ENCODE results near the gene GPR161. TPM values are rescaled to one million over a fixed set of nuclear protein-coding genes. Genes with fewer than 3 reads are reported as not detected.

Gene GPR161
- total RNA-seq, 1 experiment from 2014 or later: 11.8 TPM

DNA sequence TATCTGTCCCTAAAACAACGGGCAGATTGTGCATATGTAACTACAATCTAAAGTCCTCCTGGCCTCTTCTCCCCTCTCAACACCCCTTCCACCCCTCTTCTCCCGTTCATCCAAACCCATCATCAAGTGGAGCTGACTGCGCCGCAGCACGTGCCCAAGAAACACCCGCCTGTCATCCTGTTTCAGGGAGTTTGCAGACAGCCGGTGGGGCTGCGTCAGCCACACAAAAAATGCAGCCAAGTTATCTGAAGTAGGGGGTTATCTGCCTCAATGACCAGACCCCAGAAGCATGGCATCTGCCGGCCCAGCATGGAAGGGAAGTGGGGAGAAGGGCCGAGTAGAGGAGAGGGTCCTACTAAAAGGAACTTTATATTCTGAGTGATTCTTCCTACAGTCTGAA lies 49.0 kb downstream of the GPR161 start:
- H3K27me3 ChIP-seq (ENCODE audit: low read length): no peaks in the 10 kb centered on the region
- no peak overlapping the region for H3K4me3 ChIP-seq (ENCODE audit: low read length)
- no peaks in the 10 kb centered on the region for H3K9me2 ChIP-seq (replicated peaks; ENCODE audit: low read length)
- peaks cover 17% of the 10 kb centered on the region for H3K4me1 ChIP-seq (ENCODE audit: insufficient read depth, low read length)
- no peak overlapping the region for H3K9ac ChIP-seq (ENCODE audit: low read length)
- intact Hi-C loops (cut with micrococcal nuclease): loop anchor here (1.0 to 5.0 kb wide), 2 partner anchors 19 to 60 kb away; no protein-coding TSS in a partner anchor
- H3K4me2 ChIP-seq (ENCODE audit: low read length): no peak overlapping the region
- H2AFZ ChIP-seq (ENCODE audit: low read length): no peak overlapping the region
- H3K9me3 ChIP-seq (ENCODE audit: low read length): no peaks in the 10 kb centered on the region
- no peaks in the 10 kb centered on the region for H3F3A ChIP-seq (ENCODE audit: low read length, unreplicated experiment)
- DNase-seq (no peak), ATAC-seq (no peak)
- no peaks in the 10 kb centered on the region for H4K20me1 ChIP-seq (ENCODE audit: low read length)
- POLR2A ChIA-PET (ENCODE audit: unreplicated experiment): no interaction called here
- no peak for TF ChIP-seq EZH2phosphoT487 (IDR thresholded peaks at IDR 0.05; ENCODE audit: borderline replicate concordance, low read length)
- no peak for TF ChIP-seq EZH2 (IDR thresholded peaks at IDR 0.05; ENCODE audit: low read length, unreplicated experiment)
- TF ChIP-seq, protein P1, sequence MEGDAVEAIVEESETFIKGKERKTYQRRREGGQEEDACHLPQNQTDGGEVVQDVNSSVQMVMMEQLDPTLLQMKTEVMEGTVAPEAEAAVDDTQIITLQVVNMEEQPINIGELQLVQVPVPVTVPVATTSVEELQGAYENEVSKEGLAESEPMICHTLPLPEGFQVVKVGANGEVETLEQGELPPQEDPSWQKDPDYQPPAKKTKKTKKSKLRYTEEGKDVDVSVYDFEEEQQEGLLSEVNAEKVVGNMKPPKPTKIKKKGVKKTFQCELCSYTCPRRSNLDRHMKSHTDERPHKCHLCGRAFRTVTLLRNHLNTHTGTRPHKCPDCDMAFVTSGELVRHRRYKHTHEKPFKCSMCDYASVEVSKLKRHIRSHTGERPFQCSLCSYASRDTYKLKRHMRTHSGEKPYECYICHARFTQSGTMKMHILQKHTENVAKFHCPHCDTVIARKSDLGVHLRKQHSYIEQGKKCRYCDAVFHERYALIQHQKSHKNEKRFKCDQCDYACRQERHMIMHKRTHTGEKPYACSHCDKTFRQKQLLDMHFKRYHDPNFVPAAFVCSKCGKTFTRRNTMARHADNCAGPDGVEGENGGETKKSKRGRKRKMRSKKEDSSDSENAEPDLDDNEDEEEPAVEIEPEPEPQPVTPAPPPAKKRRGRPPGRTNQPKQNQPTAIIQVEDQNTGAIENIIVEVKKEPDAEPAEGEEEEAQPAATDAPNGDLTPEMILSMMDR (conservative IDR thresholded peaks at IDR 0.05; ENCODE audit: low read depth, low read length): no peak
- H3K79me2 ChIP-seq (ENCODE audit: low read length): no peaks in the 10 kb centered on the region
- CTCF ChIA-PET: interaction anchor here (0.6 kb wide), 1 partner anchor 371 kb away, joined by 5 read pairs; no protein-coding TSS in a partner anchor
- no TSS peak for BruUV-seq (replicated peaks)
- no peaks in the 10 kb centered on the region for H3K36me3 ChIP-seq (ENCODE audit: low read depth, low read length)
- no peak overlapping the region for H3K27ac ChIP-seq (ENCODE audit: low read length)

DNA sequence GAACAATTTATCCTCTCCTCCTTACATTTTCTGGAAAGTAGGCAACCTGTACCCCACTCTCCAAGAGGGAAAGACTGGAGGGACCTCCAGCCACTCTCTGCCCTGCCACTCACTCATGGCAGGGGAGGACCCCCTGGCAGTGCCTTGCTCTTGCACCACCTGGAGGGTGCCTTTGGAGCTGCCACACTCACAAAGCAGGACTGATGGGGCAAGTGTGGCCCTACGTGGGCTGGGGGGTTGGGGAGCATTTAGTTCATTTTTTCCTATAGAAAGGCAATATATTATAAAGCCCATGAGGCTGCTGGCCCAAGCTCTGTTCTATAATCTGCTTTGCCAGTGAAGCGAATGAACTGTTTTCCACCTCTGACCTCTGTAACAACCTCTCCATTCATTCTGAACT lies 50.3 kb downstream of the GPR161 start:
- TF ChIP-seq, protein P1 (conservative IDR thresholded peaks at IDR 0.05; ENCODE audit: low read depth, low read length): peak; percentile 24; the same call in 1 of the 2 replicates
- TF ChIP-seq EZH2phosphoT487 (IDR thresholded peaks at IDR 0.05; ENCODE audit: borderline replicate concordance, low read length): no peak
- H3K4me1 ChIP-seq (ENCODE audit: insufficient read depth, low read length): peaks cover 17% of the 10 kb centered on the region
- DNase-seq: no peak
- H2AFZ ChIP-seq (ENCODE audit: low read length): no peak overlapping the region
- H3K4me2 ChIP-seq (ENCODE audit: low read length): no peak overlapping the region
- no peaks in the 10 kb centered on the region for H3K9me3 ChIP-seq (ENCODE audit: low read length)
- H3K9ac ChIP-seq (ENCODE audit: low read length): no peak overlapping the region
- ChIA-PET CTCF (no interaction called here), POLR2A (ENCODE audit: unreplicated experiment) (no interaction called here)
- no peak overlapping the region for H3K27ac ChIP-seq (ENCODE audit: low read length)
- H3K4me3 ChIP-seq (ENCODE audit: low read length): no peak overlapping the region
- H3K36me3 ChIP-seq (ENCODE audit: low read depth, low read length): no peaks in the 10 kb centered on the region
- no peaks in the 10 kb centered on the region for H3K9me2 ChIP-seq (replicated peaks; ENCODE audit: low read length)
- H3K79me2 ChIP-seq (ENCODE audit: low read length): no peaks in the 10 kb centered on the region
- no peaks in the 10 kb centered on the region for H3K27me3 ChIP-seq (ENCODE audit: low read length)
- intact Hi-C loops (cut with micrococcal nuclease): loop anchor here (5.0 kb wide), 1 partner anchor 61 kb away; no protein-coding TSS in a partner anchor
- no TSS peak for BruUV-seq (replicated peaks)
- no peaks in the 10 kb centered on the region for H4K20me1 ChIP-seq (ENCODE audit: low read length)
- ATAC-seq: no peak
- H3F3A ChIP-seq (ENCODE audit: low read length, unreplicated experiment): no peaks in the 10 kb centered on the region

DNA sequence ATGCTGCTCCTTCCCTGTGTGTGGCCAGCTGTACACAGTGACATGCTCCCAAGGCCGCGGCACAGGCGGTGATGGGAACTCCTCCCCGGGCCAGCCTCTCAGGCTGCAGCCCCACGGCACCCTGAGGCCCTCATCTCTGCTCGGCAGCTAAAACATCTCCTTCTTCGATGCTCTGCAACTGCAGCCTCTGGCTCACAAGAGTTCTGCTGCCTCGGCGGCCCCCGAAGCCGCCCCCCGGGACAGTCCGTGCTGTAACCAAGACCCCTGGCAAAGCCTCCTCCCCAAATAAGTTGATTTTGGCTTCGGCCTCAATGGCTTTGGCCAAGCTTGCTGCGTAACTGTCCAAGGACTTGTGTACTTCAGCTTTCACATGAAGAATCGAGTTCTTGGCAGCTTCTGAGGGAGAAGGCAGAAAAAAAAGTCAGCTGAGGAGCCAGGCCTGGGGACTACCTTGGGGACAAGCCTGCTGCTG lies 51.3 kb downstream of the GPR161 start:
- H3K36me3 ChIP-seq (ENCODE audit: low read depth, low read length): no peaks in the 10 kb centered on the region

More for the DNA sequence above, 51.3 kb downstream of the GPR161 start:
- intact Hi-C loops (cut with micrococcal nuclease): loop anchor here (2.0 to 5.0 kb wide), 2 partner anchors 62 to 237 kb away; no protein-coding TSS in a partner anchor
- Histone ChIP-seq H2AFZ (ENCODE audit: low read length) (no peak overlapping the region), H3K4me1 (ENCODE audit: insufficient read depth, low read length) (peaks cover 17% of the 10 kb centered on the region), H3K9me2 (replicated peaks; ENCODE audit: low read length) (no peaks in the 10 kb centered on the region), H4K20me1 (ENCODE audit: low read length) (no peaks in the 10 kb centered on the region), H3K9ac (ENCODE audit: low read length) (no peak overlapping the region), H3F3A (ENCODE audit: low read length, unreplicated experiment) (no peaks in the 10 kb centered on the region), H3K27me3 (ENCODE audit: low read length) (no peaks in the 10 kb centered on the region), H3K79me2 (ENCODE audit: low read length) (no peaks in the 10 kb centered on the region), H3K9me3 (ENCODE audit: low read length) (no peaks in the 10 kb centered on the region), H3K4me3 (ENCODE audit: low read length) (no peak overlapping the region), H3K27ac (ENCODE audit: low read length) (no peak overlapping the region), H3K4me2 (ENCODE audit: low read length) (no peak overlapping the region)
- no peak for TF ChIP-seq EZH2 (IDR thresholded peaks at IDR 0.05; ENCODE audit: low read length, unreplicated experiment)
- TF ChIP-seq, protein P1 (conservative IDR thresholded peaks at IDR 0.05; ENCODE audit: low read depth, low read length): no peak
- no peak for TF ChIP-seq EZH2phosphoT487 (IDR thresholded peaks at IDR 0.05; ENCODE audit: borderline replicate concordance, low read length)
- CTCF ChIA-PET: interaction anchor here (0.7 kb wide), 1 partner anchor 236 kb away, joined by 8 read pairs; no protein-coding TSS in a partner anchor
- POLR2A ChIA-PET (ENCODE audit: unreplicated experiment): no interaction called here
- BruUV-seq (replicated peaks): no TSS peak
- DNase-seq: no peak
- no peak for ATAC-seq

Data from PC-3 (cell line).